Activated CD8-positive, alpha-beta memory T cell treated with anti-CD3 and anti-CD28 coated beads, Interleukin-2, amount 50 U/mL, for 4 hours (primary cell): Measurements from ENCODE around the gene LRP11.
"Not testable (repeated sequence)": the region's sequence is repeated elsewhere in the genome, so short reads cannot be mapped to it uniquely, and the experiment has no call there.

ENCODE experiments used
- DNase-seq: peaks from one replicate; pipeline ENCODE4 v3.0.0-alpha.2; 2020

The LRP11 gene

DNA sequence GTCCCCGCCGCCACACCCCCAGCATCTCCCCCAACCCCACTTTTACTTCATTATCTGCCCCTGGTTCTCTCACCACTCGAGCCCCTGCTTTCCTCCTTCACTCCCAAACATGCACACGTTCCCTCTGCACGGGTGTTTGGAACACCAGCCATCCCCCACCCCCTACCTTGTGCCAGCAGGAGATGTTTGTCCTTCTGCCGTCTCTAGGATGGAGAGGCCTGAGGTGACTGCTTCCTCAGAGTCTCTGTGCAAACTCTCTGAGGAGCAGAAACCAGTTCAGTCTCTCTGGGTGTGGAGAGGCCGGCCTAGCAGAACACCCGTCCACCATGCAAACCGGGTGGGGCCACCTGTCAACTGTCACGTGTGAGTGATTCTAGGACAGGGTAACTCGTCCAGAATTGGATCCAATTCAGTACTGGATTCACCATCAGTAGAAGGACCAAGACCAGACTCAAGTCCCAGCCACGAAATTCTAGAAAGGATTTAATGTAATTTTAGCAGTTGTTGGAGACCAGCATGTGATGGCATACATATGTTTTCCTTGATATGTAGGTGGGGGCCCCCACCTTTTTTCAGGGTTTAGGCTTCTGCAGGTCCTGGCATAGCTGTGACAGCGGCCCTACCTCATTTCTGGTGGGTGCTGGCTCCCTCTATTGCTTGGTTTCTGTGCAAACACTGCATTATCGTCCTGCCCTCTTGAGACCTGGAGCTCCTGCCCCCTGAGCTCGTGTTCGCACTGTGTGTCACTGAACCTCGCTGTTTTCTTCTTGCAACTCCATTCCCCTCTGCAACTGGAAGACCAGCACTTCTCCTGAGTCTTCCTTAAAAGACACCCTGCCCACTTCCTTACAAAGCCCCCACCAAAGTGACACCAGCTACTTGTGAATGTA is 33.9 kb upstream of the LRP11 start, which contains the start of gene RAET1E:
RAET1E (minus strand) TSS at position 259 of the 890 bp plus-strand sequence. CDS start 7,212 bp downstream, outside the sequence.
- DNase-seq: no peak

DNA sequence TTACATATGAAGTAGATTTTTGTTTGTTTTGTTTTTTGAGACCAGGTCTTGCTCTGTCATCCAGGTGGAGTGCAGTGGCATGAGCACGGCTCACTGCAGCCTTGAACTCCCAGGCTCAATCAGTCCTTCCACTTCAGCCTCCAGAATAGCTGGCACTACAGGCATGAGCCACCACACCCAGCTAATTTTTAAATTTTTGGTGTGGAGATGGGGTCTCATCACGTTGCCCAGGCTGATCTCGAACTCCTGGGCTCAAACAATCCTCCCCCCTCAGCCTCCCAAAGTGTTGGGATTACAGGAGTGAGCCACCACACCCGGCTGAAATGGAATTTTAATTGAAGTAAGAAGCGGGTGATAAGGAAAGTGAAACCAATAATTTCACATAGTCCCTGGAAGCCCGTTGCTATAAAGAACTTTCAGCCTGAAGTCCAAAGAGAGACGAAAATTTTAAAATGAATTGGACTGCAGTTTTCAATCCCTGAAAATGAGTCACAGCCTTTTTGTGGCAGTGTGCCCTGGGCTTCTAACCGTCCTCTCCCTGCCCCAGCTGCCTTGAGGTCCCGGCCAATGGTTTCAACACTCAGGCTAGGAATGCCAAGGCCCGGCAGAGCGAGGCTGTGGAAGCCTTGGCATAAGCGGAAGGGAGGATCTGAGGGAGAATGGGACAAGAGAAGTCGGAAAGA is 33.0 kb upstream of the LRP11 start:
- no peak for DNase-seq

DNA sequence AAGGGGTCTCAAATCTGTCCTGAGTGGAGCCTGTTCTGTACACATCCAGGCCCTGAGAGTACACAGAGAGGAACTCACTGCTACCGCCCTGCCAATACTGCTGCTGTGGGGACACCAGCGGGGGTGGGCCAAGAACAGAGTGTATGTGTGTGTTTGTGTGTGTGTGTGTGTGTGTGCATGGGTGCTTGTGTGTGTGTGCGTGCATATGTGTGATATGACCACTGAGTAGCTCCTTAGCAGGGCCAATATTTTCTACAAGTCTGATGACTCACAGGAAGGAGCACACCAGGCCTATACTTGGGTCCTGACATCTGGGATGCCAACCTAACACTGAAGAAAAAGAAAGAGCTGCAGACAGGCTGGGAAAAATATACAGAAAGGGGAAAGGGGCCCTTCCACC is 32.3 kb upstream of the LRP11 start:
- DNase-seq: no peak

DNA sequence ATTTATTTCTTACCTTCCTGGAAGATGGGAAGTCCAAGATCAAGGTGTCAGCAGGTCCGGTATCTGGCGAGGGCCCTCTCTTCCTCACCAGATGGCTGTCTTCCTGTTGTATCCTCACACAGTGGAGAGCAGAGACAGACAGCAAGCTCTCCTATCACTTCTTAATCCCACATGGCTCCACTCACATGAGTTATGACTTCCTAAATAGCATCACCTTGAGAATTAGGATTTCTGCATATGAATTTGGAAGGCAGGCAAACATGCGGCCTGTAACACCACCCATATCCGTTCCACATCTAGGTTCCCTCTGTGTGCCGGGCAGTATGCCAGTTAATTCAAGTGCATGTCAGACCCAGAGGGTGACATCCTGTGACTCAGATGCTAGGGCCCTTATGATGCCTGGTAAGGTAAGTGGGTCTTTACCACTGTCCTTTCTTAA is 31.7 kb upstream of the LRP11 start:
- DNase-seq: peak; percentile 32

DNA sequence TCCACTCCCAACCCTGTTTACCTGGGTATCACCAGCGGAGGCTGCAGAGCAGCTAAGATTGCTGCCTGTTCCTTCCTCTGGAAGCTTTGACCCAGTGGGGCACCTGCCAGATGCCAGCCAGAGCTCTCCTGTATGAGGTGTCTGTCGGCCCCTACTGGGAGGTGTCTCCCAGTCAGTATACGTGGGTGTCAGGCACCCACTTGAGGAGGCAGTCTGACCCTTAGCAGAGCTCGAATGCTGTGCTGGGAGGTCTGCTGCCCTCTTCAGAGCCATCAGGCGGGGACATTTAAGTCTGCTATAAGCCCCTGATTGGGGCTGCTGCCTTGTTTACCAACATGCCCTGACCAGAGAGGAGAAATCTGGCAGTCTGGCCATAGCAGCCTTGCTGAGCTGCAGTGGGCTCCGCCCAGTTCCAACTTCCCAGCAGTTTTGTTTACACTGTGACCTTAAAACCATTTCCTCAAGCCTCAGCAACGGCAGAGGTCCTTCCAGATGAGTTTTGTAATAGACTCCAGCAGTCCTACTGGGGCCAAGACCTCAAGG is 31.0 kb upstream of the LRP11 start:
- no peak for DNase-seq

DNA sequence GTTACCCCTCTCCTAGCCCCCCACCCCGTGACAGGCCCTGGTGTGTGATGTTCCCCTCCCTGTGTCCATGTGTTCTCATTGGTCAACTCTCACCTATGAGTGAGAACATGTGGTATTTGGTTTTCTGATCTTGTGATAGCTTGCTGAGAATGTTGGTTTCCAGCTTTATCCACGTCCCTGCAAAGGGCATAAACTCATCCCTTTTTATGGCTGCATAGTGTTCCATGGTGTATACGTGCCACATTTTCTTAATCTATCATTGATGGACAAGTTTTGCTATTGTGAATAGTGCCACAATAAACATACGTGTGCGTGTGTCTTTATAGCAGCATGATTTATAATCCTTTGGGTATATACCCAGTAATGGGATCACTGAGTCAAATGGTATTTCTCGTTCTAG is 27.7 kb upstream of the LRP11 start:
- DNase-seq: not testable (repeated sequence)

DNA sequence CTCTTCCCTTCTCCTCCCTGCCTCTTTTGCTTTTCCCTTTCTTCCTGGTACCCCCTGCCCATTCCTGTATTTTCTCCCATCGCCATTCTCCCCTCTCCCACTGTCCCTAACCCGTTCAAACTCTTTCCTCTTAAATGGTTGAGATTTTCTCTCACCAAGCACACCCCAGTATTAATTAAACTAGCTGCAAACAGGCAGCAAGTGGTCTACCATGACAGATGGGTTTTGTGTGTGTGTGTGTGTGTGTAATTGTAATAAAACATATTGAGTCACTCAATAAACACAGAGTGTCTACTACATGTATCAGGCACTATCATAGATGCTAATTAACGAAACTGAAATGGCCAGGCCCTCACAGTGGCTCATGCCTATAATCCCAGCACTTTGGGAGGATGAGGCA is 27.1 kb upstream of the LRP11 start:
- no peak for DNase-seq

DNA sequence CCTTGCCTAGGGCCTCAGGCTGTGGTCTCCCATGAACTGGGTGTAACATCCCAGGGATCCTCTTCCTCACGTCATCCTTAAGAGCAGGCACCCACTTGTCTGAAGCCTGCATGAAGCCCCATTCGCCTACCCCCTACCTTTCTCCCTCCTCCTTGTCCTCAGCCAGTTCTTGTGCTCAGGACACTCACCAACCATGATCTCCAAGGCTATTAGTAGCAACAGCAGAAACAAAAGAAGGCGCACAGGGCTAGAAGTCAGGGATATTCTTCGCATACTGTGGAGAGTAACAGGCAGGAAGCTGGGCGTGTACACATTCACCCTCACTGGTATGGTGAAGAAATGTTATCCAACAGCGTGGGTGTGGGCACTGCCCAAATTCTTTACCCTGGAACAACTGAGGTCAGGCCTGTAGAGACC is 26.5 kb upstream of the LRP11 start:
- no peak for DNase-seq

DNA sequence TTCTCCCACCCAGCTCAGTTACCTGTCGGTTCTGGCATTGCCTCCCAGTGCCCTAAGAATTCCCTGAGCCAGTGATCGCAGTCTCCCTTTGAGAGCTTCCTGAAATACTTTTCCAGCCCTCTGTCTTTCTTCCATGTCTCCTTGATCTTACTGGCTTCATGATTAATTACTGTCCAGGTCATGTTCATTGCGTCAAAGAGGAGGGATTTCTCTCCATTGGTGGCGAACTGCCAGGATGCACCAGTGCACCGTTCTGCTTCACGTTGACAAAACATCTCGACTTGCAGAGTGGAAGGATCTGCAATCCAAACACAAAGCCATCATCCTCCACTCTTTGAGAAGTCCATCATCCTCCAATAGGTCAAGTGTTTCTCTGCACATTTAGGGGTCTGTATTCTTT is 25.2 kb upstream of the LRP11 start:
- DNase-seq: no peak

DNA sequence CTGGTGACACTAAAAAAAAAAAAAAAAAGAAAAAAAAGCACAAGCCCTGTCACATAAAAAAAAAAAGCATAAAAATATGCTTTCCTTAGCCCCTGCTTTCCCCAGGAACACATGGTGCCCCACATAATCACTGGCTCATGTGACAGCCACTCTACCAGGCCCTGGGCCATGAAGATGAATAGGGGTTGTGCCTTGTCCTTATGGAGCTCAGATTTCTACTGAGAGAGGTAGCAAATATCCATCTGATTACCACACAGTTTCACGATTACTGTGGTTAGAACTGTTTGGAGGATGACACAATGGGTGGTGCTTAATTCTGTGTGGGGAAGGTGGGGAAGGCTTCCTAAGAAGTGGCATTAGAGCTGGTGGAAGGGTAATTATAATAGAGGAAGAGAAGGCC is 24.5 kb upstream of the LRP11 start:
- DNase-seq: no peak

DNA sequence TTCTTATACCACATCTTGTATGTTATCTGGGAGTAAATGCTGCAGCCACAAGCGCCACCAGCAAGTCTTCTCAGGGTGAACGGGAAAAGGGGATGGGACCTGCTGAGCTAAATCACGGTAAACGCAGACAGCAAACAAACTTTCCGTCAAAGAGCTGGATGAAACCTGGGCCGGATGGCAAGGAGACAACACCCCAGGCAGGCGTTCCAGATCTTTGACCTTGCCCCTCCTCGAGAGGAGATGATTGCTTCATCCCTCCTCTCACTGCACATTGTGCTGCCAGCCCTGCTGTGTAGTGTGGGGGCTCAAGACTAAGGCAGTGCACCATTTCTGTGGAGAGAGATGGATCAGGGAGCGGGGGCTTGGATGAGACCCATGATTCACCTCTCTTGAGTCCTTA is 23.9 kb upstream of the LRP11 start:
- DNase-seq: no peak

DNA sequence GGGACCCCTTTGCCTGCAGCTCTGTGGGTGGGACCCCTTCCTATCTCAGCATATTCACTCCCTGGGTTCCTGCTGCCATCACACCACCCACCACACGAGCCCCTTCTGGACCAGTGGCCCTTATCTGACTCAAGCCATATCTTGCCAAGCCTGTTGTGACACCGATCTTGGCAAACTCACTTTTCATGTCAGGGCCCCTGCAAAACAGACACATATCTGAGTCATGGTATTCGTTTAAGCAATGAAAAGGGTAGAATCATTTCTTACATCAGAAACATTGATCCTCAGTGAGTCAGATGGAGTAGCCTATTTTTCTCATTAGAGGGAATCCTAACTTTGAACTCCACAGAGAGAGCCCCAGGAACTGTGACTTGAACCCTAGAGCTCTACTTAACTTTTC is 23.2 kb upstream of the LRP11 start:
- DNase-seq: no peak

DNA sequence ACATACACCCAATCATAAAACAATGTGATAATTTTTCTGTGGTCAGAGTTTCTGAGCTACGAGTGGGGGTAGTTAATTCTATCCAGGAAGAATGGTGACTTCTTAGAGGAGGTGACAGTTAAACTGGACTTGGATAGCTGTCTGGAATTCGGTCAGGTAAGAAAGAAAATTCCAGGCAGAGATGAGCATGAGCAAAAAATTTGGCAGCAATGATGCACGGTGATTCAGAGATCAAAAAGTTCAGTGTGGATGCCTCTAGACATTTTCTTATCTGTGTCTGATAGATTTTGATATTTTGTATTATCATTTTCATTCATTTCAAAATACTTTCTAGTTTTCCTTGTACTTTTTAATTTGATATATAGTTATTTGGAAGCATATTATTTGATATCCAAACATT is 21.7 kb upstream of the LRP11 start:
- DNase-seq: no peak

DNA sequence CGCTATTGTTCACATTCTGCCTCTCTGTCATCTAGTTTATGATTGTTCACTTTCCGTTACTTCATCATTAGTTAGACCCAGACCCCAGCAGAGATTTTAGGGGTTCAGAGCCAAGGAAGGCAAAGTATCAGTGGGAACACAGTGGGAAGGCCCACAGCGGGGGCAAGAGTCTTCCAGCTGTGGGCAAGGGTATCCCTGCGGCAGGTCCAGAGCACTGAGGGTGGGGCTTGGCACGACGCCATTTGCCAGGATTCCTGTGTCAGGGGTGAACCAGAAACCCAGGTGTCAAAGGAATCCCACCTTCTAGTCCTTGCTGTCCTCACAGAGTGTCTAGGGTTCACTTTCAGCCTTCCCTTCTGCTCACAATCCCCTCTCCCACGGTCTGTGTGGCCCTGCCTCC is 20.5 kb upstream of the LRP11 start:
- DNase-seq: no peak

DNA sequence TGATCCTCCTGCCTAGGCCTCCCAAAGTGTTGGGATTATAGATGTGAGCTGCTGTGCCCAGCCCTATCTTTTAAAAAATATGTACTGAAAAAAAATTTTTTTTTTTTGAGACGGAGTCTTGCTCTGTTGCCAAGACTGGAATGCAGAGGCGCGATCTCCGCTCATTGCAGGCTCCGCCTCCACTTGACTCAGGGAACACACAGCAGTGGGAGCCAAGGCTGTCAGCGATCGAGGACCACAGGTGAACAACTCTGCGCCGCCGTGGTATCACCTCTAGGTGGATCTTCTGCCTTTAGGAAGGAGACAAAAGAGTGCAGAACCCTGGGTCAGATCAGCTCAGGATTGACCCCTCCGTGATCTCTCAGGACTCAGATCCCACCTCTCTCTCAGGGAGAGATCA is 20.1 kb upstream of the LRP11 start:
- no peak for DNase-seq

DNA sequence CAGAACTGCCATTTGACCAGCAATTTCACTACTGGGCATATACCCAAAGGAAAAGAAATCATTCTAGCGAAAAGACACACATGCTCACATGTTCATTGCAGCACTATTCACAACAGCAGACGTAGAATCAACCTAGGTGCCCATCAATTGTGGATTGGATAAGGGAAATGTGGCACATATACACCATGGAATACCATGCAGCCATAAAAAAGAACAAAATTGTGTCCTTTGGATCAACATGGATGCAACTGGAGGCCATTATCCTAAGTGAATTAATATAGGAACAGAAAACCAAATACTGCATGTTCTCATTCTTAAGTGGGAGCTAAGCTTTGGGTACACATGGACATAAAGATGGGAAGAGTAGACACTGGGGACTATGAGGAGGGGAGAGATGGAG is 17.7 kb upstream of the LRP11 start:
- DNase-seq: no peak

DNA sequence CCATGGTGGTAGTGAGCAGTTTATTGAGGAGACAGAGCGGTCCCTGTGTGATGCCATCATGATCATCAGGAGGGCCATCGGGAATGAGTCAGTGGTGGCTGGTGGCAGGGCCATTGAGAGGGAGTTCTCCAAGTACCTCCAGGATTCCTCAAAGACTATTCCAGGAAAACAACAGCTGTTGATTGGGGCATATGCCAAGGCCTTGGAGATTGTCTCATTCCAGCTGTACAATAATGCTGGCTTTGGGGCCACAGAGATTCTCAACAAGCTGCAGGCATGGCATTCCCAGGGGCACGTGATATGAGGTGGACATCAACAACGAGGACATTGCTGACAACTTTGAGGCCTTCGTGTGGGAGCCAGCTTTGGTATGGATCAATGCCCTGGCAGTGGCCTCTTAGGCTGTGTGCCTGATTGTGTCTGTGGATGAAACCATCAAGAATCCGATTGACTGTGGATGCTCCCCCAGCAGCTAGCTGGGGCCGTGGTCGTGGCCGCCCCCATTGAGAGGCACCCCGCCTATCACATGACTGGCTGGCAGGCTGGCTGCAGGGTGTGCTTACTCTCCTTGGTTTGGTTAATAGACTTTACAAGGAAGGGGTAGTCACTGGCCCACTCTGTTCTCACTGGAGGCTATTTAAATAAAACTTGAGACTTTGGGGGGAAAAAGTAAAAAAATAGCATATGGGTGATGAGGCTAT is 17.1 kb upstream of the LRP11 start:
- DNase-seq: no peak

DNA sequence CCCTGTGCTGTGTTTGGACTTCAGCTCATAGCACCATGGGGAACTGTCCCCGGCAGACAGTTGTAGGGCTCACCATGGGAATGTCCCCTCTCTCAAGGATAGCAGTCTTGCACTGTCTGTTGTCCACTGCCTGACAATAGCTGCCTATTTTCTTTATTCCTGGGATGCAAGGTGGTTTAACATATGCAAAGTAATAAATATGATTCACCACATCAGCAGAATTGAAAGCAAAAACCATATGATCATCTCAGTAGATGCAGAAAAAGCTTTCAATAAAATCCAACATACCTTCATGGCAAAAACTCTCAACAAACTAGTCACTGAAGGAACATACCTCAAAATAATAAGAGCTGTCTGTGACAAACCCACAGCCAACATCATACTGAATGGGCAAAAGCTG is 13.5 kb upstream of the LRP11 start:
- DNase-seq: no peak

DNA sequence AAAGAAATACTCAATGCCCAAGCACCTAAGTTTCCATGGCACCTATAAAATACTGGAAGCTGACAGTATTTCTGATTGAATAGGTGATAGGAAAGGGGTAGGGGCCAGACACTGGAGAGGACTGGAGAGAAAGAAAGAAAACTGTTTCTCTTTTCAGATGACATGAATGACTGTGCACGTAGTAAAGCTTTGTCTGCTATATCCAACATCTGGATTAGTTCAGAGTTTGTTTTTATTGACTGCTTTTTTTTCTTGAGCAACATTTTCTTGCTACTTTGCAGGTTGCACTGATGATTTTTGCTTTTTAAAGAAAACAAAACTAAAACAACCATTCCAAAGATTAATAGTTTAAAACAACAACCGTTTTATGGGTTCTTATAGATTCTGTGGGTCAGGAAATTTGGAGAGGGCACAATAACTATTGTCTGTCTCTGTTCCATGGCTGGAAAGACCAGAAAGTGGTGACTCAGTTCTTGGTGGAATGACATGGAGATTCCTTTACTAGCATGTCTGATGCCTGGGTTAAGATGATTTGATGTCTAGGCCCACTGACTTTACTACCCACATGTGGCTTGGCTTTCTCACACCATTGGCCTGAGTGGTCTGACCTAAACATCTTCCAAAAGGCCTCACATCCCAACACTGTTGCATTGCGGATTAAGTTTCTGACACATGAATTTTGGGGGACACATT is 12.2 kb upstream of the LRP11 start:
- no peak for DNase-seq

DNA sequence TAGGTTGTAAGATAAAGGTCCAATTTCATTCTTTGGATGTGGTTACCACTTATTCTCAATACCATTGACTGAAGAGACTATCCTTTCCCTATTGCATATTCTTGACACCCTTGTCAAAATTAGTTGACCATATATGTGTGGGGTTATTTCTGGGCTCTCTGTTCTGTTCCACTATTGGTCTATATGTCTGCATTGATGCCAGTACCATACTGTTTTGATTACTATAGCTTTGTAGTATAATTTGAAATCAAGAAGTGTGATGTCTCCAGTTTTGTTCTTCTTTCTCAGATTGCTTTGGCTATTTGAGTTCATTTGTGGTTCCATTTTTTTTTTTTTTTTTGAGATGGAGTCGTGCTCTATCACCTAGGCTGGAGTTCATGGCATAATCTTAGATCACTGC is 8.1 kb upstream of the LRP11 start:
- DNase-seq: no peak

DNA sequence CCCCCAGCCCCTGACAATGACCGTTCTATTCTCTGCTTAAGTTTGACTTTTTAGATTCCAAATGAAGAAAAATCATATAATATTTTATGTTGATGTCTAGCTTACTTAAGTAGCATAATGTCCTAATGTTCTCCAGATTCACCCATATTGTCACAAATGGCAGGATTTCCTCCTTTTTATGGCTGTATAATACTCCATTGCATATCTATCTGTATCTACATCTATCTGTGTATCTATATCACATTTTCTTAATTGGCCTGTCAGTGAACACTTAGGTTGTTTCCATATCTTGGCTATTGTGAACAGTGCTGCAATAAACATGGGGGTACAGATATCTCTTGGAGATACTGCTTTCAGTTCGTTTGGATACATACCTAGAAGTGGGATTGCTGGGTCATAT is 7.0 kb upstream of the LRP11 start:
- no peak for DNase-seq

DNA sequence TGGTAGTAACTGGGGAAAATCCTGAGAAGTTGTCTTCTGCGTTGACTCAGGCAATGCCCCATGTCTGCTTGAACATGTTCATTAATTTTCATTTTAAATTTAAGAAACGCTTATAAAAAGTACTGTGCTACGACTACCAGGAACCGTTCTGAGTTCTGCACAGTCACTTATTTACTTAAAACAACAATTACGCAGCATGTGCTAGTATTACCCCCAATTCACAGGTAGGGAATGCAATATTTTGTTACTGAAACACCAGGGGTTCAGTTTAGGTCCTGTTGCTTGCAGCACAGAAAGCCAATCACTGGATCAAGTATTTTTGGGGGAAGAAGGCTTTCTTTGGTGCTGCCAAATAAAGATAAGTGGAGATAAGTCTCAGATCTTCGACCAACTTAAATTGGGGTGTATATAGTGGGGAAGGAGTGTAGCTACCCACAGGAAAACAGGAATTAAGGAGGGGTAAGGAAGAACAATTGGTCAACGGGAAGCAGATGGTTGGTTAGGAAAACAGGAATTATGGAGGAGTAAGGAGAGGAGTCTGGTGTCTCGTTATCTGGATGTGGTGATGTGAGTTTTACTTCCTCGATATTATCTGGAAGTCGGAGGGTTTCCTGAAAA is 5.2 kb upstream of the LRP11 start:
- no peak for DNase-seq
